NCI-H1417 (cell line): ENCODE data around the gene FAM171A2.
"Not testable (repeated sequence)": the region's sequence is repeated elsewhere in the genome, so short reads cannot be mapped to it uniquely, and the experiment has no call there.

Experiments used
- DNase-seq, 3 experiments: peaks; one replicate each; lab custom pipeline; 2025; lab: John Stamatoyannopoulos, UW

FAM171A2 gene

DNA sequence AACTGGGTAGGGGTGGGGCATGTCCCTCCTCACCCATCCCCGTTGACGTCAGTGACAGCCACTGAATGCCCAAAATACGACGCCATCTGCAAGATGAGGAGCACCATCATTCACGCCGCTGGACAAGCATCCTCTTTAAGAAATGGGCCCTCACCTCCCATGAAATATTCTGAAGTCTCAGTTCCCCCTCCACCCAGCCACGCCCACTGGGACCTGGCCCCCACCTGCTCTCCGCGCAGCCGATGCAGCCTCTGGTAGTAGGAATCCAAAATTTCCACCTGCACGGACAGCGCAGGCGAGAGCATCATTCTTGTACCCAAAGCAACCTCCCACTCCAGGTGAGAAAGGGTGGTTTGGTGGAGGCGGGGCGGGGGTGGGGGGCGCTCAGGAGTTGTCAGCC, 20.2 kb upstream of the FAM171A2 start:
- no peak for DNase-seq

GRCh38 chr17:44383363-44383762, 19.7 kb upstream of the FAM171A2 start:
- DNase-seq = no peak

DNA sequence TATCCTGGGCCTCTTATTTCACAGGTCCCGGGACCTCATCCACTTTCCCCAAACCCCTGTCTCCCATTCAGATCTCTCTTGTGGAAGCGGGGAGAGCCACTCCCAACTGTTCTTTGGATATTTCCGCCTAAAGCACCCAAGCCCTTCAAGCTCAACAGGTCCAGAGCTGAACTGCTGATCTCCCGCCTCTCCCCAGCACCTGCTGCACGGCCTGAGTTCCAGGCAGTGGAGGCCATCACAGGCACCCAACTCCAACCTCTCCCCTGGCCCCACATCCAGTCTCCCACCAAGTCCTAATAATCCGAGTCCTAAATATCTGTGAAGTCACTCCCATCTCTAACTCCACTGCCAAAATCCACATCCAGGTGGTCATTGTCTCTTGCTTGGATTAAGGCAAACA, 19.3 kb upstream of the FAM171A2 start:
- no peak for DNase-seq

- DNase-seq = no peak
Measured at GRCh38 chr17:44381810-44382305, 18.2 kb upstream of the FAM171A2 start.

- DNase-seq = no peak
Measured at GRCh38 chr17:44380767-44381166, 17.1 kb upstream of the FAM171A2 start.

DNA sequence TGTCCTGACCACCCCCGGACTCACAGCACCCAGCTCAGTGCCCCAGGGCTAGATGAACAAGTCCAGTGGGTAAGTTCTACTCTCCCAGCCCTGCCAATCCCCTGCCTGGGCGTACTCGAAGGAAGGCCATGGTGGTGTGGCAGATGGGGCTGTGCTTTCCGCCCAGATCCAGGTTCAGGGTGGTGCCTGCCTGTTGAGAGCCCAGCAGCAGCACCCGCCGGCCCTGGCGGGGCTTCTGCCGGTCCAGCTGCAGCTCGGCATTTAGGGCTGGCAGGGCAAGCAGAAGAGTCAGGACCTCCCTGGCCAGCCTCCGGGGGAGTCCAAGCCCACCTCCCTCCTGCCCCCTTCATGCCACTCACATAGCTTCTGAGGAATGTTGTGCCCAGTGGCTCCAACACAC, 16.2 kb upstream of the FAM171A2 start:
- no peak for DNase-seq

- no peak for DNase-seq
Measured at GRCh38 chr17:44378171-44378705, 14.6 kb upstream of the FAM171A2 start.

DNA sequence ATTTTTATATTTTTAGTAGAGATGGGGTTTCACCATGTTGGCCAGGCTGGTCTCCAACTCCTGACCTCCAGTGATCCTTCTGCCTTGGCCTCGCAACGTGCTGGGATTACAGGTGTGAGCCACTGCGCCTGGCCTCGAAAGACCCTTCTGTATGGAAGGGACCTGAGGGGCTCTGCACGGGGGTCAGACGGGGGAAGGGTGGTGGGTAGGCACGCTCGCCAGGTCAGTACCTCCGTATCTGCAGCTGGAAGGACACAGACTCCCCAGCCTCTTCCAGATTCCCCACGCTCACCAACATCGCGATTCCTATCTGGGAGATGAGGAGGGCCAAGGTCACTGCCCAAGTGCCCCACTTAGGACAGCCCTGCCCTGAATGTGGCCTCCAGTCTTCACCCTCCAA, 13.1 kb upstream of the FAM171A2 start:
- DNase-seq = no peak

- no peak for DNase-seq
Measured at GRCh38 chr17:44376124-44376523, 12.5 kb upstream of the FAM171A2 start.

DNA sequence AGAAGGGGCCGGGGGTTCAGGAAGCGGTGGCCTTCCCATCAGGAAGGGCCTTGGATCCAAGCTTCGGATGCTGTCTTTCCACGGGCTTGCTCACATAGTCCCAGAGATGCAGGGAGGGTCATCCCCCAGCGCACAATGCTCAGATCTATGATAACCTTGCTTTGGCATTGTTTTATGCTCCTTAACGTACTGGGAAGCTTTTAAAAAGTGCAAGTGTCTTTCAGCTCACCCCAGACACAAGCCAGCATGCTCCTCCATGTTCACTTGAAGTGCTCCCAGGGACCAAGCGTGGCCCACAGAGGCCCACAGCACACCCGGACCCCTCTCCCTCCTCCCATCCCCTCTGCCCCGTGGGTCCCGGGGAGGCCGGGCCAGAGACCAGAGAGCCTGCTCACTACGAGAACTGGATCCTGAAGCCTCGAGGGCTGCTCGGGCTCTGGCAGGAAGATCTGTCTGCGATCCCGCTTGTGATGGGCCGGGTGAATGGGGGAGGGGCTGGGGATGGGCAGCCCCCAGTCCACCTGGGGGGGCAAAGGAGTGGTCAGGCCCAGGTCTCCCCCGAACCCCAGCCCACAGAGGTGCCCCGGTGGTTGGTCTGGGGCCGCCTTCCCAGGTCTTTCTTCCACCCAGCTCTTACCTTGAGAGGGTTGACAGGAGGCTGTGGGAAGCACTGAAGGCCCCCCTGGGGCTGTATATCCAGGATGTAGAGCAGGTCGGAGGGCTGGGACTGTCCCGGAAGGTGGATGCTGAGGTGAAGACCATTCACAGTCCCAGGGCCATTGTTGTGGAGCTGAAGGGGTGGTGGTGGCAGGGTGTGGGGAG, 11.8 kb upstream of the FAM171A2 start:
- no peak for DNase-seq

DNA sequence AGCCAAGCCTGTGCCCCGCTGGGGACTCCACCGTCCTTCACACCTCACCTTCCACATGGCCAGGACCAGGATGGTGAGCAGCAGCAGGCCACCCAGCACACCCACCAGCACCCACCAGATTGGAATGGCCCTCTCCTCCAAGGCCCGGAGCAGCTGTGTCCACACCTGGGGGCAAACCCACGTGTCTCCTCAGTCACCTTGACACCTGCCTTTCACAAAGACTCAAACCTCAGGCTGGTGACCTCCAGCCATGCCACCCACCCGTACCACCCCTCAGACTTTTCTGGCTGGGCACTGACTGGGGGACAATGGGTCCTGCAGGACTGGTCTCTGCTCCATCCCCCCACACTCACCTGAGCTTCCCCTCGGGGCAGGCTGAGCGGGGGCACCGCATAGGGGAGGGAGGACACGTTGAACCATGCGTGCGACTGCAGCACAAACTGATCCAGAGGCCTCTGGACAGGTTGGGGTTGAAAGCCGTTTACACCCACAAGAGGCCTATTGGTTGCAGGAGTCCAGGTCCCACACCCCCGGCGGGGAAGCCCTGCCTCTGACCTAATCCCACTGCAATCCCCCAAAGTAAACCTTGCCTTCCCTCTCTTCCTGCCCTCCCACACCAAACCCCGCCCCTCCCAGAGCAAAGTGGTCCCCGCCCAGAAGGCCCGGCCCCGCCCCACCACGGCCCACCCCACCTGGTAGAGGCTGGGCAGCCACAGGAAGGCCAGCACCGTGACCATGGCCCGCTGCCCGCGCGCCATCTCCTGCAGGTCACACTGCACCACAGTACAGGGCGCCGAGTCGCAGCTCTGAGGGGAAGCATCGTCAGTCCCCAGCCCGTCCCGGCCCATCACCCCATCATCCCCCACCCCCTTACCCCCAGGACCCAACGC, 10.9 kb upstream of the FAM171A2 start:
- DNase-seq = no peak

DNA sequence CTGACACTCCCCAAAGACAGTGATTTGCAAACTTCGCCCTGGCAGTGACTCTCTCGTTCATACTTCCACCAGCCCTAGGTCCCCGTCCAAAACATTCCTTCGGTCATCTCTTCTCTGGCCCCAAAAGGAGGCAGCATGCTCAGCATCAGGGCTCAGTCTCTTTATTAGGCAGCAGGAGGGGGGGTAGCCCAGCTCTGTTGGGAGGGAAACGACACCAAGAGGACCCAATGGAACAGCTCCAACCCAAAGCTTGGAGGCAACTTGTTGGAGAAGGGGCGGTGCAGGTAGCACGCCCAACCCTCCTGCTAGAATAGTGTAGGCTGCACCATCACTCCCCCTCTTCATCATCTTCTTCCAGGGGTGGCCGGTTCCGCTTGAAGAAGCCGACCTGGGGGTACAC, 8.4 kb upstream of the FAM171A2 start:
- DNase-seq = no peak

GRCh38 chr17:44369414-44370023, 5.9 kb upstream of the FAM171A2 start:
- DNase-seq = peak in 2 of 3 experiments; percentile 14 to 41

DNA sequence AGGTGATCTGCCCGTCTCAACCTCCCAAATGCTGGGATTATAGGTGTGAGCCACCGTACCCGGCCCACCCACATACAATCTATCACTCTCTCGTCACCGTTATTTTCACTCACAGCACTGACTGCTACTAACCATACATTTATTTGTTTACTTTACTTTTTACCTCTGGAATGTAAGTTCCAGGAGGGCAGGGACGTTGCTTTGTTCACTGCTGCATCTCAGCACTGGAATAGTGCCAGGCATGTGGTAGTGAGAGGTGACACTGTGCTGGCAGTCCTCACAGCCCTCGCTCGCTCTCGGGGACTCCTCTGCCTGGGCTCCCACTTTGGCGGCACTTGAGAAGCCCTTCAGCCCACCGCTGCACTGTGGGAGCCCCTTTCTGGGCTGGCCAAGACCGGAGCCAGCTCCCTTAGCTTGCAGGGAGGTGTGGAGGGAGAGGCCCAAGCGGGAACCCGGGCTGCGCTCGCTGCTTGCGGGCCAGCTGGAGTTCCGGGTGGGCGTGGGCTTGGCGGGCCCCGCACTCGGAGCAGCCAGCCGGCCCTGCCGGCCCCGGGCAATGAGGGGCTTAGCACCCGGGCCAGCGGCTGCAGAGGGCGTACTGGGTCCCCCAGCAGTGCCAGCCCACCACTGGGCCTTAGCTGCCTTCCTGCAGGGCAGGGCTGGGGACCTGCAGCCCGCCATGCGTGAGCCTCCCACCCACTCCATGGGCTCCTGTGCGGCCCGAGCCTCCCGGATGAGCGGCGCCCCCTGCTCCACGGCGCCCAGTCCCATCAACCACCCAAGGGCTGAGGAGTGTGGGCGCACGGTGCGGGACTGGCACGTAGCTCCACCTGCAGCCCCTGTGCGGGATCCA, 5.0 kb upstream of the FAM171A2 start:
- not testable (repeated sequence) for DNase-seq

DNA sequence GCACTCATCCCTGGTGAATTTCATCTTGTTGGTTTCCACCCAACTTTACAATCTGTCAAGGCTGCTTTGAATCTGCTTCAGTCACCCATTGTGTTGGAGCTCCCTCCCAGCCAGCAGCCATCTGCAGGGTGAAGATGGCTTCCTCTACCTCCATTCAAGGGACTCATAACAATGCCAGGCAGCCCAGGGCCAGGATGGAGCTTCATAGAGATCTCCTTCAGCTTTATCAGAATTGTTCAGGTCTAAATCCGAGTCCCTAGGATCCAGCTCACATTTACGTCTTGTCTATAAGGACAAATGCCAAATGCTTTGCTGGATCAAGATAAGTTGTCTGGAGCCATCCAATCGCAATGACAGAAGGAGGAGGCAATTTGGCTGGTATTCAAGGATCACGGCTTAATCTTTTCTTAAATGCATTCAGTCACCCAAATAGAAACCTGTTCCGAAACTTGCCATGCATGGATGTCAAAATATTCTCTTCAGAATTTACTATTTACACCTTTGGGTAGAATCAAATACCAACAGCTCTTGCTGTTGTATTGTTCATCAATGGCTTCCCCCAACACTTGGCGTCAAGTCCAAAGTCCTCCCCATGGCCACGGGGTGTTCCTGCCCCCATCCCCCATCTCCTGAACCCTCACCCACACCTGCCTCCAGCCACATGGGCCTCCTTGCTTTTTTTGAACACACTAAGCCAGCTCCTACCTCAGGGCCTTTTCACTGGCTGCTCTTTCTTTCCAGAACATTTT, 3.8 kb upstream of the FAM171A2 start:
- no peak for DNase-seq

- not testable (repeated sequence) for DNase-seq
Measured at GRCh38 chr17:44365051-44365450, 1.4 kb upstream of the FAM171A2 start.

GRCh38 chr17:44362949-44363612, 572 bp downstream of the FAM171A2 start:
- peak; percentile 7 to 74 (median 70) for DNase-seq

DNA sequence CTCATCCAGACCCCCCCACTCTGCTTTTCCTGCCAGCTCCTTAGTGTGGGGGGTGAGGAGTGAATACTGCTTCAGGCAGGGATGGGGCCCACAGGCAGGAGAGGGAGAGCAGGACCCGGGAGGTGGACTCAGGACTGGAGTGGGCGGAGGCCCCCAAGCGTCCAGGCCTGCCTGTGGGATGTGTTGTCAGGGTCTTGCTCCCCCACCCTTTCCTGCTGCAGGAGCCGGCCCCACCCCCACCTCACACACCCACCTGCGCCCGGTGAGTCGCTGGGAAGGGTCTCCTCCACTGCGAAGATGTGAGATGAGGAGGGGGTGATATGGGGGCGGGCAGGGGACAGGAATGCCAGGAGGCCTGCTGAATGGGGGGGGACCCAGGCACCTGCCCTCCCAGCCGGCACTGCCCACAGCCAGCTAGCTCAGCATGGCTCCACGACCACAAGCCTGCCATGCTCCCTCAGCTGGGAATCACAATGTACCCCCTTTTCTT, 1.1 kb downstream of the FAM171A2 start:
- no peak for DNase-seq
